Mammary epithelial cell (primary cell): Measurements from ENCODE around the gene C2orf81.

Experiments used
- CTCF ChIP-seq, 2 donors: IDR thresholded peaks in 1 of 2; conservative IDR thresholded peaks in 1 of 2; 2 replicates each; pipeline ENCODE4 v1.5.1; 2011 to 2012; ENCODE audit warnings: inconsistent platforms in 2 of 2, low read length in 2 of 2, mild to moderate bottlenecking in 2 of 2, control low read depth in 1 of 2, low read depth in 1 of 2; ENCODE audit not compliant: insufficient read depth in 1 of 2; ENCODE audit errors: extremely low read depth in 1 of 2
- EZH2 ChIP-seq: IDR thresholded peaks from 2 replicates; pipeline ENCODE4 v1.6.1; 2012; ENCODE audit warnings: low read length, inconsistent platforms, borderline replicate concordance

GRCh38 chr2:74441170-74441689 lies 19.8 kb upstream of the C2orf81 start:
- TF ChIP-seq CTCF (conservative IDR thresholded peaks at IDR 0.05 in 1 of 2, IDR thresholded peaks at IDR 0.05 in 1 of 2; ENCODE audit: extremely low read depth in 1 of 2, insufficient read depth in 1 of 2, low read depth in 1 of 2, low read length in 2 of 2): no peak
- no peak for TF ChIP-seq EZH2
